ENCODE data around the gene CDKL4.
"Not testable (repeated sequence)": the region's sequence is repeated elsewhere in the genome, so short reads cannot be mapped to it uniquely, and the experiment has no call there.

The CDKL4 gene

GRCh38 chr2:39179974-39180960 lies 63.5 kb downstream of the CDKL4 start:
- no peak for DNase-seq (ENCODE audit: low read depth in 1 of 2, low spot score in 1 of 2)

GRCh38 chr2:39178756-39179155 lies 65.0 kb downstream of the CDKL4 start:
- no peak for DNase-seq (ENCODE audit: low read depth in 1 of 2, low spot score in 1 of 2)

GRCh38 chr2:39176997-39177396 lies 66.8 kb downstream of the CDKL4 start:
- DNase-seq (ENCODE audit: low read depth in 1 of 2, low spot score in 1 of 2): no peak

- DNase-seq (ENCODE audit: low read depth in 1 of 2, low spot score in 1 of 2): no peak
These were observed 68.6 kb downstream of the CDKL4 start for GRCh38 chr2:39175026-39175812.

GRCh38 chr2:39174022-39174421 lies 69.7 kb downstream of the CDKL4 start:
- no peak for DNase-seq (ENCODE audit: low read depth in 1 of 2, low spot score in 1 of 2)

GRCh38 chr2:39172047-39172706 lies 71.6 kb downstream of the CDKL4 start:
- DNase-seq (ENCODE audit: low read depth in 1 of 2, low spot score in 1 of 2): not testable (repeated sequence)

GRCh38 chr2:39171621-39172020 lies 72.1 kb downstream of the CDKL4 start:
- no peak for DNase-seq (ENCODE audit: low read depth in 1 of 2, low spot score in 1 of 2)

GRCh38 chr2:39164089-39164488 lies 79.7 kb downstream of the CDKL4 start:
- DNase-seq (ENCODE audit: low read depth in 1 of 2, low spot score in 1 of 2): no peak

GRCh38 chr2:39160982-39161381 lies 82.8 kb downstream of the CDKL4 start:
- no peak for DNase-seq (ENCODE audit: low read depth in 1 of 2, low spot score in 1 of 2)

GRCh38 chr2:39159283-39159682 lies 84.5 kb downstream of the CDKL4 start:
- no peak for DNase-seq (ENCODE audit: low read depth in 1 of 2, low spot score in 1 of 2)

GRCh38 chr2:39158351-39158750 lies 85.4 kb downstream of the CDKL4 start:
- DNase-seq (ENCODE audit: low read depth in 1 of 2, low spot score in 1 of 2): no peak

- DNase-seq (ENCODE audit: low read depth in 1 of 2, low spot score in 1 of 2): no peak
These were observed 86.9 kb downstream of the CDKL4 start for GRCh38 chr2:39156846-39157245.

GRCh38 chr2:39156107-39156506 lies 87.7 kb downstream of the CDKL4 start:
- DNase-seq (ENCODE audit: low read depth in 1 of 2, low spot score in 1 of 2): no peak

- DNase-seq (ENCODE audit: low read depth in 1 of 2, low spot score in 1 of 2): not testable (repeated sequence)
These were observed 88.2 kb downstream of the CDKL4 start for GRCh38 chr2:39155573-39155972.

- no peak for DNase-seq (ENCODE audit: low read depth in 1 of 2, low spot score in 1 of 2)
These were observed 88.8 kb downstream of the CDKL4 start for GRCh38 chr2:39154944-39155343.

- DNase-seq (ENCODE audit: low read depth in 1 of 2, low spot score in 1 of 2): no peak
These were observed 90.5 kb downstream of the CDKL4 start for GRCh38 chr2:39153312-39153711.

GRCh38 chr2:39152504-39152903 lies 91.3 kb downstream of the CDKL4 start:
- DNase-seq (ENCODE audit: low read depth in 1 of 2, low spot score in 1 of 2): no peak

- DNase-seq (ENCODE audit: low read depth in 1 of 2, low spot score in 1 of 2): no peak
These were observed 92.8 kb downstream of the CDKL4 start for GRCh38 chr2:39150890-39151497.

- DNase-seq (ENCODE audit: low read depth in 1 of 2, low spot score in 1 of 2): no peak
These were observed 93.6 kb downstream of the CDKL4 start for GRCh38 chr2:39150102-39150562.

GRCh38 chr2:39146630-39147029 lies 97.1 kb downstream of the CDKL4 start:
- DNase-seq (ENCODE audit: low read depth in 1 of 2, low spot score in 1 of 2): no peak

- no peak for DNase-seq (ENCODE audit: low read depth in 1 of 2, low spot score in 1 of 2)
These were observed 97.8 kb downstream of the CDKL4 start for GRCh38 chr2:39145906-39146421.

Measured in activated T-helper 1 cell treated with anti-CD3 and anti-CD28 coated beads, Interleukin-2, amount 50 U/mL, for 16 hours (primary cell).